MM.1S (cell line): Measurements from ENCODE around the gene SMAD7.

Experiments
- DNase-seq: peaks from one replicate; pipeline ENCODE4 v3.0.0-alpha.2; 2015
- H2AFZ ChIP-seq: fragments of 300-600 bp; sonication (generic); 2 replicates; pipeline ENCODE4 v1.6.0; 2016; ENCODE audit warnings: antibody characterized with exemption, low read length
- H3F3A ChIP-seq: fragments of 300-600 bp; sonication (generic); 2 replicates; pipeline ENCODE4 v1.6.1; 2016; ENCODE audit warnings: mild to moderate bottlenecking, antibody characterized with exemption, low read length, moderate library complexity, mixed read lengths; ENCODE audit not compliant: insufficient read depth
- H3K27ac ChIP-seq: fragments of 300-600 bp; sonication (generic); 2 replicates; pipeline ENCODE4 v1.5.1; 2016; ENCODE audit warnings: mild to moderate bottlenecking, low read length
- H3K27me3 ChIP-seq: fragments of 300-600 bp; sonication (generic); replicated peaks from 2 replicates; pipeline ENCODE4 v1.6.0; 2016; ENCODE audit warnings: low read length; ENCODE audit not compliant: insufficient read depth
- H3K36me3 ChIP-seq: fragments of 300-600 bp; sonication (generic); replicated peaks from 2 replicates; pipeline ENCODE4 v1.6.1; 2016; ENCODE audit warnings: mild to moderate bottlenecking, low read length, mixed read lengths; ENCODE audit not compliant: insufficient read depth
- H3K4me1 ChIP-seq: fragments of 300-600 bp; sonication (generic); 2 replicates; pipeline ENCODE4 v1.6.1; 2016; ENCODE audit warnings: low read length, mixed read lengths
- H3K4me2 ChIP-seq: fragments of 300-600 bp; sonication (generic); 2 replicates; pipeline ENCODE4 v1.6.0; 2016; ENCODE audit warnings: low read depth, low read length
- H3K4me3 ChIP-seq: fragments of 300-600 bp; sonication (generic); 2 replicates; pipeline ENCODE4 v1.5.1; 2016; ENCODE audit warnings: low read length, mixed read lengths
- H3K79me2 ChIP-seq: fragments of 300-600 bp; sonication (generic); 2 replicates; pipeline ENCODE4 v1.6.1; 2016; ENCODE audit warnings: mixed run types, low read length, mixed read lengths
- H3K9ac ChIP-seq: fragments of 300-600 bp; sonication (generic); 2 replicates; pipeline ENCODE4 v1.6.1; 2016; ENCODE audit warnings: low read length, mixed read lengths
- H3K9me2 ChIP-seq: fragments of 300-600 bp; sonication (generic); replicated peaks from 2 replicates; pipeline ENCODE4 v1.6.1; 2016; ENCODE audit warnings: mild to moderate bottlenecking, low read length, mixed read lengths; ENCODE audit not compliant: insufficient read depth
- H3K9me3 ChIP-seq: fragments of 300-600 bp; sonication (generic); replicated peaks from 2 replicates; pipeline ENCODE4 v1.6.1; 2016; ENCODE audit warnings: mild to moderate bottlenecking, low read length, mixed read lengths; ENCODE audit not compliant: insufficient read depth
- H4K20me1 ChIP-seq: fragments of 300-600 bp; sonication (generic); 2 replicates; pipeline ENCODE4 v1.6.1; 2016; ENCODE audit warnings: mild to moderate bottlenecking, low read length, moderate library complexity, mixed read lengths; ENCODE audit not compliant: insufficient read depth
- CTCF ChIP-seq: fragments of 300-600 bp; sonication (generic); IDR thresholded peaks from 2 replicates; pipeline ENCODE4 v1.5.1; 2016; ENCODE audit warnings: antibody characterized with exemption, low read length, mixed read lengths
- EZH2 ChIP-seq: fragments of 300-600 bp; sonication (generic); optimal IDR thresholded peaks from 2 replicates; pipeline ENCODE3; 2017; ENCODE audit warnings: low read depth, mild to moderate bottlenecking, antibody characterized with exemption, low read length, mixed read lengths
- EZH2phosphoT487 ChIP-seq: fragments of 300-600 bp; sonication (generic); IDR thresholded peaks from 2 replicates; pipeline ENCODE4 v1.6.1; 2018; ENCODE audit warnings: antibody characterized with exemption, low read length

The SMAD7 gene

GRCh38 chr18:48887905-48888772 lies 62.6 kb downstream of the SMAD7 start:
- TF ChIP-seq EZH2phosphoT487 (no peak), CTCF (no peak), EZH2 (no peak)
- no peak for DNase-seq
- no peak overlapping the region for H3K9ac ChIP-seq
- H3K4me1 ChIP-seq = no peaks in the 10 kb centered on the region
- H3K27me3 ChIP-seq = no peaks in the 10 kb centered on the region
- no peaks in the 10 kb centered on the region for H3K9me3 ChIP-seq
- no peaks in the 10 kb centered on the region for H3F3A ChIP-seq
- no peaks in the 10 kb centered on the region for H3K36me3 ChIP-seq
- no peak overlapping the region for H3K4me2 ChIP-seq
- H4K20me1 ChIP-seq = no peaks in the 10 kb centered on the region
- no peaks in the 10 kb centered on the region for H3K79me2 ChIP-seq
- no peak overlapping the region for H2AFZ ChIP-seq
- H3K9me2 ChIP-seq = no peaks in the 10 kb centered on the region
- no peak overlapping the region for H3K27ac ChIP-seq
- H3K4me3 ChIP-seq = no peak overlapping the region

- Histone ChIP-seq H3K79me2 (no peaks in the 10 kb centered on the region), H3K9me2 (no peaks in the 10 kb centered on the region), H3F3A (no peaks in the 10 kb centered on the region), H3K27ac (no peak overlapping the region), H3K9me3 (no peaks in the 10 kb centered on the region), H3K27me3 (no peaks in the 10 kb centered on the region), H2AFZ (no peak overlapping the region), H3K9ac (no peak overlapping the region), H3K4me2 (no peak overlapping the region), H4K20me1 (no peaks in the 10 kb centered on the region), H3K4me3 (no peak overlapping the region), H3K4me1 (no peaks in the 10 kb centered on the region), H3K36me3 (no peaks in the 10 kb centered on the region)
- no peak for DNase-seq
- TF ChIP-seq EZH2phosphoT487 (no peak), EZH2 (no peak), CTCF (no peak)
These were observed 63.4 kb downstream of the SMAD7 start for GRCh38 chr18:48887294-48887904.

- H3K27me3 ChIP-seq = no peaks in the 10 kb centered on the region
- no peaks in the 10 kb centered on the region for H3K9me3 ChIP-seq
- TF ChIP-seq EZH2 = no peak
- TF ChIP-seq EZH2phosphoT487 = no peak
- TF ChIP-seq CTCF = no peak
- no peaks in the 10 kb centered on the region for H3K4me1 ChIP-seq
- no peaks in the 10 kb centered on the region for H3F3A ChIP-seq
- H3K27ac ChIP-seq = no peak overlapping the region
- H3K4me2 ChIP-seq = no peak overlapping the region
- H3K4me3 ChIP-seq = no peak overlapping the region
- no peaks in the 10 kb centered on the region for H4K20me1 ChIP-seq
- no peak for DNase-seq
- no peak overlapping the region for H2AFZ ChIP-seq
- no peaks in the 10 kb centered on the region for H3K79me2 ChIP-seq
- no peak overlapping the region for H3K9ac ChIP-seq
- H3K36me3 ChIP-seq = no peaks in the 10 kb centered on the region
- no peaks in the 10 kb centered on the region for H3K9me2 ChIP-seq
These were observed 64.1 kb downstream of the SMAD7 start for GRCh38 chr18:48886520-48887293.
